HG02678 (cell line): ENCODE data around the gene FGFBP2.
A peak's percentile ranks its signal among the peaks of the same experiment; 100 is the strongest.

Source experiments
- ATAC-seq: cut with Tn5 transposase; IDR thresholded peaks from one replicate; pipeline ENCODE4 v1.9.1; 2021; ENCODE audit warnings: mild to moderate bottlenecking, moderate library complexity; ENCODE audit not compliant: unreplicated experiment

FGFBP2 gene

DNA sequence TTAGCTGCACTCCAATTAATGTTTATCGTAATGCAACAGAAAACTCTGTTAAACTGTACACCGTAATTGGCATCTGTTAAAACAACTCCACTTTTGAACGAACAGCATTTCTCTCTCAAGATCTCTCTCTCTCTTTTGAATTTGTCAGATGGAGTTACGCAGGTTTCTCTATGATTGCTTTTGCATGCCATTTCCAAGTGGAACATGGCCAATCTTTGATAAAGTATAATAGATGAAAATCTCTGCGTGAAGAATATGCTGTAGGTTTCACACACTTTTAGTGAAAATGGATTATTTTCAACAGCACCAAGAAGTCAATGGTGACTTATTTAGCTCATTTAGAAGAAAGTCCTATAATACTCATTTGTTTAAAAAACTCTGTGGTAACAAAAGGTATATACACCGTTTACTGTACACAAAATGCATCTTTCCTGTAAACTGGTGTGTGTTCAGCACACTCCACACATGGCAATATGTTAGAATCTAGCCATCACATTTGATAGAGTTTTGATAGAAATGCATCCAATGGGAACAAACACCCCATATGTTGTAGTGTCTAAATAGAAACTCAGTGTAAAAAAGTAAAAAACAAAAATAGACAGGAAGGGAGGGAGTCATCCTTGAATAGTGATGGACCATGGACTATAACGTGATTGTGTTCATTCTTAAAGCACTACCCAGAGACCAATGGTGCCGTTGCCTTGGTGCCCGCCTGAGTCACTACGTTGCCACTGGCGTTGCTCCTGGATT, 5.8 kb upstream of the FGFBP2 start:
- no peak for ATAC-seq

DNA sequence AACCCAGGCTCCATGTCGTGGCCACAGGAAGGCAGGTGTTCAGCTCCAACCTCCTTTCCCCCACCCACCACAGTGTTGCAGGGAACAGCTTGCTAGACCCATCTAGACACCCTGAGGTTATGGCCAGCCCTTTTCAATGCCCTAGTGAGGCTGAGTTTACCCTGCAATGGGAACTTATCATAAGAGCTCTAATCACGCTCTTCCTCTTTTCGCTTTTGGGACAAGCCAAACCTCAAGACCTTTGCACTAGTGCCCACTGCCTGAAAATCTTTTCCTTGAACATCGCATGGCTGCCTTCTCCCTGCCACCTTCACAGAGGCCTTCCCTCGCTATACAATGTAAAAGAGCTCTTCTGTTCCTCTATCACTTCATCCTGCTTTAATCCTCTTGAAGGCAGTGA, 2.4 kb upstream of the FGFBP2 start:
- ATAC-seq = no peak

- ATAC-seq = no peak
These were observed 1.2 kb upstream of the FGFBP2 start for GRCh38 chr4:15964159-15964558.

GRCh38 chr4:15963576-15963975, 601 bp upstream of the FGFBP2 start:
- peak; percentile 64 for ATAC-seq

DNA sequence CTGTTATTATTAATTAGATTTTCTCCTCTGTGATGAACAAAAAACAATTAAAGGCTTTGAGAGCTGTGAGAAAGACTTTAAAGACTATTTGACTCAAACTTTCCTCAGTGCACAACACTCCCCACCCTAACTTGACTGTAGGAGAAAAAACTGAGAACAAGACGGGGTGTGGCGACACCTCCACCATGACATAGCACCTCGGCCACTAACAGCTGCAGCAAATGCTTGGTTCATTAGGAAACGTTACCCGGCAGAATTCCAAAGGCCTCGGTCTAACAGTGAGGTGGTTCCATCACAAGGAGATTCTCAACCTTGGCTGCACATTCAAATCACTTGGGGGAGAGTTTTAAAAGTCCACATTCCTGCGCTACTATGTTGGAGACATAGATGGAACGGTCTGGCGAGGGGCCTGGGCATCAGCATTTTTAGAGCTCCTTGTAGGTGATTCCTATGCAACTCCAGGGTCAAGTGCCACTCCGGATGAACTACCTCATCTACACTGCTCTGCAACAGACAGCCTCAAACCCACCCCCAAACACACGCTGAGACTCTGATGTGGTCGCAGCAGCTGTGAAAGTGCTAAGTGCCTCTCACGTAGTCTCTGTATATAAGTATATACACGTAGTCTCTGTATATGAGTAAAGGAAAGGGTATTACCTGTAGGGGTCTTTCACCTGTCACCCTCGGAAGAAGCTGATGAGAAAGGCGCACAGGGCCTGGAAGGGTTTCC, 1.0 kb downstream of the FGFBP2 start:
- no peak for ATAC-seq

DNA sequence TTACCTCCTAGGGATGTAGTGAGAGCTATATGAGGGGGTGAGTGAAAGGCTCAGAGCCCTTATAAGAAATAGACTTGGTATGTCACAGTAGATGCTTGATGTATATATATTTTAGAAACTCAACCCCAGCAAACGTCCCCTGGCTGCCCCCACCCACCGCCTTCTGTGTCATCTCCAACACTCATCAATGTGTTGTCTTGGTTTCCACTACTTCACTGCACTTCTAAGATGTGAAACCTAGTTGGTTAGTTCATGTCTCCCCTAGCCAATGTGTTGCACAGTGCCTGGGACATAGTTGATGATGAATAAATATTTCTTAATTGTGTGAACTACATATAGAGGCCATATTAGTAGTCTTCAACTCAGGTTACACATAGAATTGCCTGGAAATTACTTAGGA, 4.4 kb downstream of the FGFBP2 start:
- ATAC-seq = no peak

GRCh38 chr4:15956179-15956850, 6.7 kb downstream of the FGFBP2 start:
- peak; percentile 93 for ATAC-seq

DNA sequence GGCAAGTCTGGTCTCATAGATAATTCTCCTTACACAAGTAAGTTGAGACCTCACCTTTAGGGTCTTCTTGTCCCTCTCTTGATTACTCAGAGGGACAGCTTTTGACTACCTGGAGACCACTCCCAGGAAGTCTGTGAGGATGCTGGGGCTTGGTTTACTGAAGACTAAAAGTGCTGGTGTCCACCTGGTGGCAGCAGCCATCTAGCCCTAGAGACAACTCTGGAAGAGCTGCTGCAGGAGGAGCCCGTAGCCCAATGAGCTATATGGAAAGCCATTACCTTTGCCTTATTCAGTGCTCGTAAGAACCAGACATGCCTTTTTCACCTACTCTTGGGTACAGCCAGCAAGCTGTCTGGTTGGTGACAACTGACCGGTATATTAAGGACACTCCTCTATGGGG, 7.3 kb downstream of the FGFBP2 start:
- no peak for ATAC-seq

DNA sequence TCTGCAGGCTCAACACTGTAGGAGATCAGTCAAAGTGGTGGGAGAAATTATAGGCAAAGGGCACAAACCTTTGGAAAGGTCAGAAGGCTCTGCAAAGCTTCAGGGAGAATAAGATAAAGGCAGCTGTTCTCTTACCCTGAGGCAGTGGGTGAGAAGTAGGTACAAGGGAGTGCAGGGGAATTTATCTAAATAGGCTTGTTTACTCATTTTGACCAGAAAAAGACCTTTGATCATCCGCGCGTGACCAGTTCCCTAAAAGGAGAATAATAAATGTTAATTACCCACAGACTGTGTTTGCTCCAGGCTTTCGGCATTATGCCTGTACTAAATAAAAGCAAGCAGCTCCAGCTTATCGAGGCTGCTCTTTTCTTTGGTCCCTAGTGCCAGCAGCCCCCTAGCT, 9.3 kb downstream of the FGFBP2 start:
- ATAC-seq = no peak

DNA sequence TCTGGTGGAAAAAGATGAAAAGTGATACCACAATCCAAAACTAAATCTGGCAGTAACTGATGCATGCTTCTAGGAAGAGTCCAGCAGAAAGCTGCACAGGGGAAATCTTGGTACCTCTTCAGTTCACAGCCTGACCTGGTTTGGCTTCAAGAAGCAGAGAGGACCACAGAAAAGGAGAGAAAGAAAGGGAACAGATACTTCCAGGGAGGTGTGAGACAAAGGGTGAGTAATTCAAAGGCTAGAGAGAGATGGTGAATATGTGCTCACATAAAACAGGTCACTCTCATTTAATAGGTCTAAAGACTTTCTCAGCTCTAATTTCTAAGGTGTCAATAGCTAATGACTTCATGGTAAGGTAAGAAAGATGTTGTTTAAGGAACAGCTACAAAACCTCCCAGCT, 11.2 kb downstream of the FGFBP2 start:
- no peak for ATAC-seq

- ATAC-seq = no peak
These were observed 14.1 kb downstream of the FGFBP2 start for GRCh38 chr4:15948826-15949225.

GRCh38 chr4:15947684-15948083, 15.3 kb downstream of the FGFBP2 start:
- ATAC-seq = no peak

DNA sequence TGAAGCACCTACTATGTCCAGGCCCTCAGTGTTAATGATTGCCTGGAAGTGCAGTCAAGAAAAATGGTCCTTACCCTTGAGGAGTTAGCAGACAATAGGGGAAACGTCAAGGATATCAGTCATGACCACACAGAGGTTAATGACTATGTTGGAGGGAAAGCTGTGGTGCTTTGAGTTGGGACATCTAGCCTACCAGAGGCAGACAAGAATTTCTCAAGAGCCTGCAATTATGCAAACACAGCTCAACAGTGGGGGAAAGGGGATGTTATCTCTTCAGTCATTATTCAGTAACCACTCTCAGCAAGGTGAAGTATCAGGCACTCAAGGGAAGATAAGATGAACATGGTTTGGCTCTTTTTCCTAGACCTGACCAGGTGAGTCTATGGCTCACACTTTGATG, 17.5 kb downstream of the FGFBP2 start:
- no peak for ATAC-seq

GRCh38 chr4:15944895-15945294, 18.1 kb downstream of the FGFBP2 start:
- no peak for ATAC-seq

DNA sequence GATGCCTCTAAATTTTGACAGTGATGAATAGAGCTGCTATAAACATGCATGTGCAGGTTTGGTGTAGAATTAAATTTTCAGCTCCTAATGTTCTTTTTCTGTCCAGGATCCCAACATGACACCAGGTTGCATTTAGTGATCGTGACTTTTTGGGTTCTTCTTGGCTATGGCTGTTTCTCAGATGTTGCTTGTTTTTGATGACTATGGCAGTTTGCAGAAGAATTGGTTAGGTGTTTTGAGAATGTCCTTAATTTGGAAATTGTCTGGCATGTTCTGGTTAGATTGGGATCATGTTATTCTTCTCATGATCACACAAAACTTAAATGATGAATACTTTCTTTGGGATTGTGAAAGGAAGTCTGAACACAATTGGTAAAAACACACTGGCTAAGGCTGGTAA, 20.7 kb downstream of the FGFBP2 start:
- no peak for ATAC-seq

DNA sequence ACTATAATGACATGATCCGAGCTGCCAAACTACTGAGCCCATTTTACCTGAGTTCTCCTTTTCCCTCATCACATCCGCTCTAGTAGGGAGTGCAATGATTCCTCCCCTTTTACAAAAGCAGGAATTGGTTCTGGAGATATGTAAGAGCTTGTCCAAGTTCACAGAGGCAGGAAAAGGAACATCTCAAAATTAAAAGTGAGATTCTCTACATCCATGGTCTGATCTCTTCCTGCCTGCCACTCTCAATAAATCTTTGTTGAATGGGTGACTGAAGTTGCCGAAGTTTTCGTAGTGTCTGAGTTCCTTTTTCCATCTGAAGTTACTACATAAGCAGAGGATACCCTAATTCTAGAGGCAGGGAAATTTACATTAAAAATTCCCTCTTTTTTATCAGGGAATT, 24.3 kb downstream of the FGFBP2 start, which contains the start of gene FGFBP1:
Gene FGFBP1, minus strand, starts transcription at position 101 of the 400 bp plus-strand sequence. CDS start 2,108 bp downstream, outside the sequence.
- ATAC-seq = no peak

- ATAC-seq = no peak
These were observed 24.8 kb downstream of the FGFBP2 start for GRCh38 chr4:15938182-15938581.

- no peak for ATAC-seq
These were observed 26.5 kb downstream of the FGFBP2 start for GRCh38 chr4:15936495-15936894.

DNA sequence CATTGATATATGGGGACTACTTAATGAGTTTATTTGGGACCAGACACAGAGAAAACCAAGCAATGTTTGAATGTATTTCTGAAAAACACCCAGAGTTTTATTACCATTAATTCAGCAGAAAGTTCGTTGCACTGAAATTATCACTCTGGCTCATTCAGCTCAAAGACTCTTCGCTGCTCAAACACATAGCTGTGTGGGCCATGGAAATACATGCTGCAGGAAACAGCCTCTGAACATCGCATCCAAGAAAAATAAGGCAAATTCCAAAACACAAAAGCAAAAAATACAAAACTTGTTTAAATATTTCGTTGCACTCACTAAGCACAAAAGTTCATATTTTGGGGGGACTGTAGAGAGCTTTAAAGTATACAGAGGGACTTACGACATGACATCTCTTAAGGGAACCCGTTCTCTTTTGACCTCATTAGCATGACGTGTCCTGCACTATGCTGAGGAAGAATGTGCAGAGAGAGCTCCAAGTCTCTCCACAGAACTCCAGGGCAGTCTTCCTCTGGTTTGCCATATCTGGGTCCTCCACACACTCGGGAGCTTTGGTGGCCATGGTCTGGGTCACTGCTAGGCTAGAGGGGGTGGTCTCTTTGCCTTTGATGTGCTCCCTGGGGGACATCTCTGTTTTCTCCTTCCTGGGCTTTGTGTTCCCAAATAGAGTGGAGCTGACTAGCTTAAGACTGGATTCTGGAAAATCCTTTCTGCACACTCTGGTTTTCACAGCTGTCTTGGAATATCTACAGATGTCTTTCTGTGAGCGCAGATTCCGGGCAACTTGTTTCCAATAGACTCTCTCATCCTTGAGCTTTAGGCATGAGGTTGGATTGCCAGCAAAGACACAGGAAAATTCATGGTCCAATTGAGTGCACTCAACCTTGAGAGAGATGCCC, 27.2 kb downstream of the FGFBP2 start:
- ATAC-seq = no peak

GRCh38 chr4:15934259-15934658, 28.7 kb downstream of the FGFBP2 start:
- ATAC-seq = no peak
